Left cardiac atrium (tissue), 4 donors: ENCODE measurements around the gene DGKZ. TPM values are rescaled to one million over a fixed set of nuclear protein-coding genes. Genes with fewer than 3 reads are reported as not detected.

Source experiments
- ATAC-seq, 2 donors: fragments of 200-7000 bp; cut with Tn5 transposase; one replicate each; pipeline ENCODE4 v1.9.1; 2020; ENCODE audit warnings: mild to moderate bottlenecking in 2 of 2, moderate library complexity in 2 of 2
- DNase-seq: peaks from one replicate; pipeline ENCODE4 v3.0.0-alpha.2; 2020
- intact Hi-C, 2 donors: fragments of 100-400 bp; cut with DNase I; formaldehyde crosslinking; loops; one replicate each; pipeline versions ENCODE4 v1.14.1 to v1.15.1; 2022 to 2023
- total RNA-seq, 2 donors: library from RNA; stranded (reverse); fragmentation: NEBNext Ultra II Directional; extraction: Animal tissue kit (Norgen Biotek cat#: 25700); gene quantifications; one replicate each; pipeline ENCODE4 v1.2.1, GENCODE V29; 2021
- donor health status: DM: no; HTN: yes; CAD: no.
- donor health status: DM: no; HTN: yes; CAD: no; lungs with severe emphysema.
- donor health status: DM: yes; HTN: yes; CAD: no.
- donor health status: Dilated cardiomyopathy.

The DGKZ gene
- total RNA-seq, 2 donors from 2014 or later = 80.2 to 91.8 TPM

DNA sequence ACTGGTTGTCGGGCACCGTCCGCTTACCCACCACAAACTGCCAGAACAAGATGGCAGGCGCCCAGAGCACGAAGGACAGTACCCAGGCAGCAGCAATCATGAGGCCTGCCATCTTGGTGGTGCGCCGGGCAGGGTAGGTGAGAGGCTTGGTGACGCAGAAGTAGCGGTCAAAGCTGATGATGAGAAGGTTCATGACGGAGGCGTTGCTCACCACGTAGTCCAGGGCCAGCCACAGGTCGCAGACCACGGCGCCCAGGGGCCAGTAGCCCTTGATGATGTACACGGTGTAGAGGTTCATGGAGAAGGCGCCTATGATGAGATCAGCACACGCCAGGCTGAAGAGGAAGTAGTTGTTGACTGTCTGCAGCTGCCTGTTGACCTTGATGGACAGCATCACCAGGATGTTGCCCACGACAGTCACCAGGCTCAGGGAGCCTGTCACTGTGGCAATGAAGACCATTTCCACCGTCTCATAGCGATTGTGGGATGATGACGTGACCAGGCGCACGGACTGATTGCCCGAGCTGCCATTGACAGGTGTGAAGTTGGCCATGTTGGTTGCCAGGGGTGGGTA, 38.8 kb downstream of the DGKZ start:
- ATAC-seq = no peak
- intact Hi-C loops = loop anchor here (5.0 to 10.0 kb wide), 2 partner anchors 151 to 239 kb away; no protein-coding TSS in a partner anchor

DNA sequence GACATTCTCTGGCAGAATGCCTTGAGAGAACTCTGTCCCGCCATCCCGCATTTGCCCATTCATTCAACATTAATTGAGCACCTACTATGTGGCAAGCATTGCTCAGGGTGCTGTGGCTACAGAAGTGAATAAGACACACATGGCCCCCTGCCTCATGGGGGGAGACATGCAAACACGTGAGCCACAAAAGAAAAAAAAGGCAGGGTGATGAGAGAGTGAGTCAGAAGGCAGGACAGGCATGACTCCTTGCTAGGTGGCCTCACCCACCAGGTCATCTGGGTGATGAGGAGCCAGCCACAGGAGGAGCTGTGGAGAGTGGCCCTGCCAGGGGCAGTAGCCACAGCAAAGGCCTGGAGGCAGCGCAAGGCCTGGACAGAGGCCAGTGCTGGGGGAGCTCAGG, 39.4 kb downstream of the DGKZ start:
- no peak for DNase-seq
- intact Hi-C loops = loop anchor here (5.0 to 10.0 kb wide), 2 partner anchors 151 to 238 kb away; no protein-coding TSS in a partner anchor

More for the DNA sequence above, 38.8 kb downstream of the DGKZ start:
- DNase-seq = no peak

DNA sequence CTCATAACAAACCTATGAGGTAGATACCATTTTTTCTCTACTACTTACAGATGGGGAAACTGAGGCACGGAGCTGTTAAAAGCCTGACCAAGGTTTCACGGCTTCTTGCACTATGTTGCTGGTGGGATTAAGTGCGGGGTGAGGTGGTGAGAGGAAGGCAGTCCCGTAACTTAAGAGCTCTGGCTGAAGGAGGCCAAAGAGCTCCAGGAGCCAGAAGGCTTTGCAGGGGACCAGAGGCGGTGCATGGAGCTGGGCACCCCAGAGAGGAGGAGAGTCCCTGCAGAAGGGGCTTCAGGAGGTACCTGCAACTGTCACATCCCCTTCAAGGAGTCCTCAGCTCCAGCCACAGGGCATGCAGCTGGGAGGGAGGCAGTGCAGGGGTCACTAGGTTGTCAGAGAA, 40.2 kb downstream of the DGKZ start:
- intact Hi-C loops = loop anchor here (5.0 to 10.0 kb wide), 2 partner anchors 150 to 237 kb away; no protein-coding TSS in a partner anchor
- ATAC-seq = no peak
- no peak for DNase-seq

More for the DNA sequence above, 39.4 kb downstream of the DGKZ start:
- ATAC-seq = no peak

DNA sequence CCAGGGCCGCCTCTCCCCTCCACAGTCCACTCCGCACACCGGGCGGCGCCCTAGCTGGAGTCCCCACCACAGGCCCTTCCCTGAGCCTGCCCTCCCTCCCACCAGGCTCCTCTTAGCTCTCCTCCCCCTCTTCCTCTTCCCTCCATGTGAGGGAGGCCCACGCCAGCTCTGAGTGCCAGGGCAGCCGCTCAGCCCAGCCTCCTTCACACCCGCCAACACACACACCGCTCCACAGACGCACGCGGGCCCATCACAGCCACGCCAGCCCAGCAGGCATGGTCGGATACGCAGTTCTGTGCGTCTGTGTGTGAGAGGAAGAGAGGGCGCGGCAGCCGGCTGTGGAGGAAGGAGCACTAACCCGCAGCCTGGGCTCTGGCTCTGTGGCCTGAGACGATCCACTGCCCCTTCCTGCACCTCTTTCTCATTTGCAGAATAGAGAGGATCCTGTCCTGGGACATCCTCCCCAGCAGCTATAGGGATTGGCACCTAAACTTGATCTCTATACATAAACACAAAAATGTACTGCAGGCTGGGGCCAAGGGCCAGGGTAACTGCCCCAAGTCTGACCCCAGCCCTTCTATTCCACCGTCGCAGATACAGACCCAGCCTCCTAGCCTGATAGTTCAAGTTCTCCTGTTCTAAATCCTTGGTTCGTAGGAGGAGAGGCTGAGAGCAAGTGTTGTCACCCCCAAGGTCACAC, 40.8 kb downstream of the DGKZ start:
- ATAC-seq (peak in 1 of 2 donors; percentile 4), DNase-seq (no peak)
- intact Hi-C loops = loop anchor here (5.0 to 10.0 kb wide), 2 partner anchors 149 to 237 kb away; no protein-coding TSS in a partner anchor

DNA sequence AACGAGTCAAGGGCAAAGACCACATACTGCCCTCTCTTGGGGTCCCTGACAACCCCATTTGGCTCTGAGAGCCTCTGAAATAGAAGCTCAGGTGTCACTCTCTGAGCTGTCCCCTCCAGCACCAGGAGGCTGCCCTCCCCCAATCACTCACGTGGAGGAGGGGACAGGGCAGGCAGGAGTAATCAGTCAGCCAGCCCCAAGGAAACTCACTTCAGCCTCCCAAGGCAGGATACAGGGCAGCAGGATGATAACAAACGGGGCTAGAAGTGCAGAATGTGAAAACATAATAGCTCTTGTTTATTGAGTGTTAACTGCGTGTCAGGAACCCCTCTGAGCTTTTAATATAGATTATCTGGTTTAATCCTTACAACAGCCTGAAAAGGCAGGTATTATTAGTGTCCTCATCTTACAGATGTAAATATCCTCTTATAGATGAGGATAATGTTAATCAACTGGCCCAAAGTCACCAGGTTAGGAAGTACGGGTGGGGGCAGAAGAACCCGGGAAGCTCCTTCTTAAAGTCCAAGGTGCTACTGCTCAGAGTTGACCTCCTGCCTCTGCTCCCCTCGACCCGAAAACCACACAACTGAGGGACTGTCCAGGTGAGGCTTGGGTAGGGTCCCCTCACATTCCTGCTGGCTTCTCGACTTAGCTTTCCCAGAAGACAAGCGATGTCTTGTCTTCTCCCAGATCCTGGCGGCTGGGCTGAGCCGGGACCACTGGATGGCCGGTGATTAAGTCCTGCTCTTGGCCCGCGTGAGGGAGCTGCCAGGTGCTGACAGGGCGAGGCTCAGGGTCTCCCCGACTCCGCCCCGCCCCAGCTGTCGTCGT, 41.6 kb downstream of the DGKZ start:
- DNase-seq (no peak), ATAC-seq (no peak)
- intact Hi-C loops = loop anchor here (5.0 to 10.0 kb wide), 2 partner anchors 148 to 236 kb away; no protein-coding TSS in a partner anchor

DNA sequence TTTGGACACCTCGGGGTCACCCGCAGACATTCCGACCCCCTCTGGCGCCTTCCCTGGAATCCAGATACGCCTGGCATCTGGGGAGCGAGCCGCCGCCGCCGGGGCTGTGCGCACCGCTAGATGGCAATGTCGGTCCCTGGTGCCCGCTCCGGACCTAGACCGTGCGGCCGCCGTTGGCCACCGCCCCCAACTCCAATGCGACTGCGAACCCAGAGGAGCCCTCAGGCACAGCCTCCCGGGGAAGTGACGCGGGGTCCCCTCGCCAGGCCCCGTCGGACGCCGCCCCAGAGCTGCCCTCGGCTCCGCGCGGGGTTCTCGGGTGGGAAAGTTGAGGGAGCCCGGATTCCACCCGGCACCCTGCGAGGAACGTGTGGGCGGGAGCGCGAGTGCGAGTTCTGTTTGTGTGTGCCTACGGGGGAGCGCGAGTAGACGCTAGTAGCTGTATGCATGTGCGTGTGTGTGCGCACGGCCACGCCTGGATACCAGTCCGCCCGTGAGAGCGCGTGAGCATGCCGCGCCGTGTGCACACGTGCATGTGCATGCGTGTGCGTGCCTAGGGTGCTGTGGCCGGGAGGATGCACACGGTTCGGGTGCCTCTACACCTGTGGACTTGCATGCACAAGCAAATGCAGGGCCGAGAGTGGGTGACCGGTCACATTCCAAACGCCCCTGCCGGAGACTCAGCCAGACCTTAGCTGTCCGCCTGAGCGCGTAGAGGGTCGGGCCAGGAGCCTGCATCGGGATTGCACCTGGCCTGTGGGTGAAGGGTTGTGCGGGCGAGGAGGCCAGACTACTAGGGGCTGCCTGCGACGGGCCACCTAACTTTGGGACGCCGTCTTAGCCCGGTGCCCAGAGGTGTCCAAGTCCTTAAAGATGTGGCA, 42.4 kb downstream of the DGKZ start:
- DNase-seq (peak; percentile 75), ATAC-seq (peak; percentile 61 to 65)
- intact Hi-C loops = loop anchor here (2.0 to 10.0 kb wide), 3 partner anchors 148 to 235 kb away; no protein-coding TSS in a partner anchor

DNA sequence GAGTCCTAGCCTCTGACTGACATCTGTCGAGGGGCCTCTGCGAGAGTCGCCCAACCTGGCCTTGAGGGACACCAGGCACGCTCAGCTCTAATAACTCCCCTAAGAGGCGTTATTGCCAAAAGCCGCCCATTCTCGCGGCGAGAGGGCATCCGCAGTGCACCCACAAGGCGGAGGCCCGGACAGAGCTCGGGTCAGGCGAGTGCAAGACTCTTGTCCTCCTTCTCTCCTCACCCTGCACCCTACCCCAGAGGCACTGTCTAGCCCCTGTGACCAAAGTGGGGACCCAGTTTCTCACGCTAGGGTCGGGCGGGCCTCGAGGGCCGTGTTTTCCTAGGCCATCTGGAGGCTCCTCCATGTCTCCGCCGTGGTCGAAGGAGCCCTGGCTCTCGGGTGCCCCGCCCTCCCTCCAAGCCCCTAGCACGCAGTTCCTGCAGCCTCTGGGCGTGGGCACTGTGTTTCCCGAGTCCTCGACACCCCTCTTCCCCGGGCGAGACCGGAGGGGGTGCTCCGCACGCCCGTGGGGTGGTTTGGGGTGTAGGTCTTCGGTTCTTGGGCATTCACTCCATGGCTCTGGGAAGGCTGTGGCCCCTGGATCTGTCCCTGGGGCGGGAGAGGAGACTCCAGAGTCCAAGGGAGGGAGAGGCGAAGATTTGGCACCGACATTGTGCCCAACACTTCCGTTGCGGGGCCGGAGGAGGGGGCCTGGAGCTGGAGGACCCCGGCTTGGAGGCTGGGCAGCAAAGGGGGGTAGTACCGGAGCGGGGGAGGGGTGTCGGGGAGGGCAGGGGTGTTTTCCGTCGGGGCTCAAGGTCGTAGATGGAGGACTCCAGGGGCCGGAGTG, 43.3 kb downstream of the DGKZ start:
- DNase-seq = no peak
- intact Hi-C loops = loop anchor here in 1 of 2 donors (2.0 kb wide), 1 partner anchor 148 kb away; no protein-coding TSS in a partner anchor
- ATAC-seq = no peak

DNA sequence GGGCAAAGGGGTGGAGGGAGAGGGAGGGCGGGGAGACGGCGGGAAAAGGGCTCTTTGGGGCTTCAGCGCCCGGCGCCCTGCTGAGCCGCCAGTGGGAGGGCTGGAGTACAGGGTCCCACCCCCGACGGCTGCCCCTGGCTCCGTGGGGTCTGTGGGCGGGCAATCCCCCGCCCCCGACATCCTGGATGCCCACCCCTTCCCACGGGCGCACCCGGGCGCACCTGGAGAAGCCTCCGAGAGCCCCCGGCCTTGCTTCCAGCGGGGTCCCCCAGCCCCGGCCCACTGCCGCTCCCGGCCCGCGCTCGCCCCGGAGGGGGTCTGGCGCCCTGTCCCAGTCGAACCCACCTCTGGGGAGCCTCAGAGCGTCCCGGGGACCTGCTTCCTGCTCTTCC, 43.9 kb downstream of the DGKZ start:
- intact Hi-C loops = loop anchor here in 1 of 2 donors (2.0 kb wide), 1 partner anchor 148 kb away; no protein-coding TSS in a partner anchor
- ATAC-seq (no peak), DNase-seq (no peak)

DNA sequence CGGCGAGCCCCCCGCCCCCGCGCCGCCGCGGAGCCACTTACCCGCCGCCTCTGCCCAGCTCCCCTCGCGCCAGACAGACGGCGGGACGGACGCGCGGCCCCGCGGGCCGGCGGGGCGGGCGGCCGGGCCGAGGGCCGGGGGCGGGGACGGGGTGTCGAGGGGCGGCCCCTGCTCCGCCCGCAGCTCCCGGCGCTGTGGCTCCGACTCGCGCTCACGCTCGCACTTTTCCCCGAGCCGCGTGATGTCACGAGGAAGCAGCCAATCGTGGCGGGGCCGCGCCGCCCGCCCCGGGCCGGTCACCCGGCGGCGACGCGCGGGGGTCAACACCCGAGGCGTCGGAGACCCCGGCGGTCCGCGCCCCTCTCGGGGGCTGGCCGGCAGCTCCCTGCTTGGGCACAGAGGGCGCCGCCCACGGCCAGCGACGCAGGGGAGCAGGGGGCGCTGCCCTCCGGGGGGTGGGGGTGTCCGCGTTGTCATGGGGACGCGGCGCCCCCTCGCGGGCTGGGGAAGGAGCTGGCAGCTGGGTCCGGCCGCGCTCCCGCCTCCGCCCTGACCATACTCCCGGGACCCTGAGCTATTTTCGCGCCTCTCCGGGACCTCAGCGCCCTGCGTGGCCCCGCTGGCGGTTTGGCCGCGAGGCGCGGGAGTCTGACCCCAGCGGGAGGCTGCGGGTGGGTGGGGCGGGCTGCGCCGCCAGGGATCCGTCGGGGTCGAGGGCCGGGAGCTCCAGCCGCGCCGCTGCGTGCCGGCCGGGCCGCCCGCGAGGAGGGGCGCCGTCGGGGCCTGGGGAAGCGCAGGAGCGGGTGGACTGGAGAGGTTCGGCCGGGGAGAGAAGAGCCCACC, 44.5 kb downstream of the DGKZ start, which contains the start of gene CHRM4:
Gene CHRM4, minus strand, starts transcription at position 199 of the 843 bp plus-strand sequence. CDS start 5,219 bp downstream, outside the sequence.
- intact Hi-C loops = loop anchor here in 1 of 2 donors (2.0 kb wide), 1 partner anchor 147 kb away; no protein-coding TSS in a partner anchor
- ATAC-seq (peak; percentile 6 to 29), DNase-seq (peak; percentile 57)

DNA sequence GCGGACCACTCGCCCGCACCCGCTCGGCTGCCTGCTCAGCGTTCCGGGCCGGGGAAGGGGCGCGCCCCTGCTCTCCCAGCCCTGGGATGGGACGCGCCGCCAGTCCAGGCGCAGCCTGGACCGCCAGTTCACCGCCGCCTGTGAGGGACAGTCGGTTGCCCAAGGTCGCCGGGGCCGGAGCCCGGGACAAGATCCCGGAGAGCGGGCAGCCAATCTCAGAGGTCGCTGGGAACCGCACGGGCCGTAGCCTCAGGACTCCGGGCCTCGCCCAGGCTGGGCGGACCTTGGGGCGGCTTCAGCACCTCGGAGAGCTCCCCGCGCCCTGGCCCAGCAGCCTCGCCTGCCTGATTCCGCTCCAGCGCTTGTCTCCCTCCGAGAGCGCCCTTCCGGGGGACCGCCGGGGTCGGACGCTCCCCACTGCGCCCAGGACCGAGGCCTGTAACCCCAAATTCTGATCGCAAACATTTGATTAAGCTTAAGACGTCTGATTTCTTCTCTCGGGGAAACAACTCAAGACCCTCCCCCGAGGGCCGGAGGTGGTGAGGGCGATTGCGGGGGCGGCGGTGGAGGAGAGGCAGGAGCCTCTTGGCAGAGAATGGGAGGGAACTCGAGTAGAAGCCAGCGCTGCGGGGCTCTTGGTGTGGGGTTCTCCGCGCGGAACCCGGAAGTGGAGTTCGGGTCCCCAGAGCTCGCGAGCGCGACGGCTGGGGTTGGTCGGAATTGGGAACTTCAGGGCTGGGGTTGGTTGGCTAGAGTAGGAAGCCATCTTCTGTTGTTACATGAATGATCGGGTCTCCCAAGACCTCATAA, 45.4 kb downstream of the DGKZ start:
- intact Hi-C loops = no loop called here
- DNase-seq = peak; percentile 89
- peak; percentile 92 for ATAC-seq

DNA sequence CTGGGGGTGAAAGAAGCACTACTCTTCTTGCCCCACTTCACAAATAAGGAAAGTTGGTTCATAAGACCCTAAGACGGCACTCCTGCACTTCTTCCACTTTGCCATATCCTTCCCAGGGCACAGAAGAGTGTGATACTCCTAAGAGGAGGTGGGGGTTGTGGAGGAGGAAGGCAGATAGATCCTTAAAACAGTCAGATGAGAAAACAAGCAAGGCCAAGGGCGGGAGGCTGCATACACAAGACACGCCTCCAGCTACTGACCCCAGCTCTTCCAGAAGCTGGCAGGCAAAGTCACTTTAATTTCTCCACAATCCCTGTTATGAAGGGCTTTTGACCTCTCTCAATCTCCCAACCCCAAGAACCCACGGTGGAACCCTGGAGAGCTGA, 46.0 kb downstream of the DGKZ start:
- intact Hi-C loops = no loop called here
- no peak for ATAC-seq
- DNase-seq = no peak

DNA sequence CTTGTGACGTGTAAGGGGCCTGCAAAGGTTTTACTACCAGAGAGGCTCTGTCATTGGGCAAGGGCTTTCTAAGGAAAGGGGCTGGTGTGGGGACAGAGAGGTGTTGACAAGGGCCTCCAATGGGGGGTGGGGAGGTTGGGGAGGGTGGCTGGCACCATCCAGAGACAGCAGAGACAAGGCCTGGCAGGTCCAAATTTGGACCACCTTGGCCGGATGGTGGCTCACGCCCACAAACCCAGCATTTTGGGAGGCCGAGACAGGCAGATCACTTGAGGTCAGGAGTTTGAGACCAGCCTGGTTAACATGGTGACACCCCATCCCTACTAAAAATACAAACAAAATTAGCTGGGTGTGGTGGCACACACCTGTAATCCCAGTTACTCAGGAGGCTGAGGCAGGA, 46.5 kb downstream of the DGKZ start:
- intact Hi-C loops = no loop called here
- DNase-seq (no peak), ATAC-seq (no peak)

DNA sequence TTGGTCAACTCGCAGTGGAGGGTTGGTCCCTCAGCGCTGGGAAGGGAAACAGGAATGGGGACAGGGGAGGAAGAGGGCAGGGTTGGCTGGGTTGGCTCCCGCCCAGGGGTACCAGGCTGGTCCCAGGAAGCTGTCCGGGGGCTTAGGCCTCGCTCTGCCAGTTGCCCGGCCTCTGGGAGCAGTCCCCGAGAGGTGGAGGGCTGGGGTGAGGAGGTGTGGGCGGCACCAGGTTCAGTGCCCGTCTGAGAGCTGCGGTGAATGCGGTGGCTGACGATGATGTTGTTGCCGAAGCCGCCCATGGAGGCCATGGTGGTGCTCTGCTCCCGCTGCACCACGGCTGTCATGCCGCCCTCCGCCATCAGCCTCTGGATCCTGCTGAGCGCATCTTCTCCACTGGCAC, 50.3 kb downstream of the DGKZ start:
- ATAC-seq (no peak), DNase-seq (no peak)
- intact Hi-C loops = no loop called here

DNA sequence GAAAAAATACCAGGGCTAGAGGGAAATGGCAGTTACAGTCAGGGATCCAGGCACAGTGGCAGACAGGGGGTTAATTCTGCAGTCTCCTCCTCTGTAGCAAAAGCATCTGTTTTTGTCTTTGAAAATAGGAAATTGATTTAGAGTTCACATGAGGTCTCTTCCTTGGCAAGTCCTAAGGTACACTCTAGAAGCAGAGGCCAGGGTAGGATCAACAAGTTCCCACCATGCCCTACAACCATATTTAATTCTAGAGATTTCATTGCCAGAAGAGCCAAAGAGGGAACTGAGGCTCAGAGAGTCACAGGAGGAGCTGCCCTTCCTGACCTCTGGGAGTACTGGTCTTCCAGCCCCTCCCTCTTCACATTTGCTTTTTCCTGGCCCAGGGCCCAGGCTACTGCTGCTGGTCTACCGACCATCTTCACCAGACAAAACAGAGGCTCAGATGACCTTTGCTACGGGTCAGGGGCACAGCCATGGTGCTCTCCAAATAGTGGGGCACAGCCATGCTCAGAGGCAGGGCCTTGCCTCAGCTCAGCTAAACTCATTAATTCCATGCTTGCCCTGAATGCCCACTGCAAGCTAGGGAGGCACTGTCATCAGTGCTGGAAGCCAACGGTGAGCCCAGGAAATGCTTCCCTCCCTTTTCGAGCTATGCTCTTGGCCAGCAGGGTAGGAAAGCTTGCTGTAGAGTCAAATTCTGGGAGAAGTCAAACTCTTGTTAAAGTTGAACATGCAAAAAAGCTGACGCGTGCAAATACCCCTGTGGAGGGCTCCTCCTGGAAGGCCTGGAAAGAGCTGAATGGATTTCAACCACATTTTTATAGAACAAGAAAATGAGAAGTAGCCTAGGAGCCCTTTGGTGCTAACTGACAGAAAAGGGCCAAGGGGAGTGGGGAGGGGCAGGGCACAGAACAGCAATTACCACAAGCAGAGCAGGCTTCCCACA, 56.0 kb downstream of the DGKZ start:
- intact Hi-C loops = no loop called here
- DNase-seq (no peak), ATAC-seq (no peak)
